GM18517 (cell line): ENCODE measurements around the gene GANAB.
"Not testable (repeated sequence)": the region's sequence is repeated elsewhere in the genome, so short reads cannot be mapped to it uniquely, and the experiment has no call there.

Experiments used
- ATAC-seq: cut with Tn5 transposase; IDR thresholded peaks from one replicate; pipeline ENCODE4 v1.9.1; 2021; ENCODE audit warnings: mild to moderate bottlenecking, moderate library complexity; ENCODE audit not compliant: unreplicated experiment

Gene GANAB

DNA sequence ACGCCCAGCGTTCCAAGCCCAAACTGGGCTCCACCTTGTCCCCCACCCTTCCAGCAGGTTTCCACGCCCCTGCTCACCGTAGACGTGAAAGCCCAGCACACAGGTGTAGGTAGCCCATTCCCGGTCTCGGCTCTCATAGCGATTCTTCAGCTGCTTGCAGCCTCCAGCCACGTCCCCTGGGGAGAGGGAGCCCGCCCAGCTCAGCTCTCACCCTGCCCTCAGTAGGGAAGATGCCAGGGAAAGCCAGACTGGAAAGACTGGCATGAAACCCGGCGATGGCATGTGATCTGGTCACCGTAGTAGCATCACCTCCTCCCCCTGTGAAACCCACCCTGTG lies 43.4 kb downstream of the GANAB start:
- ATAC-seq: no peak

DNA sequence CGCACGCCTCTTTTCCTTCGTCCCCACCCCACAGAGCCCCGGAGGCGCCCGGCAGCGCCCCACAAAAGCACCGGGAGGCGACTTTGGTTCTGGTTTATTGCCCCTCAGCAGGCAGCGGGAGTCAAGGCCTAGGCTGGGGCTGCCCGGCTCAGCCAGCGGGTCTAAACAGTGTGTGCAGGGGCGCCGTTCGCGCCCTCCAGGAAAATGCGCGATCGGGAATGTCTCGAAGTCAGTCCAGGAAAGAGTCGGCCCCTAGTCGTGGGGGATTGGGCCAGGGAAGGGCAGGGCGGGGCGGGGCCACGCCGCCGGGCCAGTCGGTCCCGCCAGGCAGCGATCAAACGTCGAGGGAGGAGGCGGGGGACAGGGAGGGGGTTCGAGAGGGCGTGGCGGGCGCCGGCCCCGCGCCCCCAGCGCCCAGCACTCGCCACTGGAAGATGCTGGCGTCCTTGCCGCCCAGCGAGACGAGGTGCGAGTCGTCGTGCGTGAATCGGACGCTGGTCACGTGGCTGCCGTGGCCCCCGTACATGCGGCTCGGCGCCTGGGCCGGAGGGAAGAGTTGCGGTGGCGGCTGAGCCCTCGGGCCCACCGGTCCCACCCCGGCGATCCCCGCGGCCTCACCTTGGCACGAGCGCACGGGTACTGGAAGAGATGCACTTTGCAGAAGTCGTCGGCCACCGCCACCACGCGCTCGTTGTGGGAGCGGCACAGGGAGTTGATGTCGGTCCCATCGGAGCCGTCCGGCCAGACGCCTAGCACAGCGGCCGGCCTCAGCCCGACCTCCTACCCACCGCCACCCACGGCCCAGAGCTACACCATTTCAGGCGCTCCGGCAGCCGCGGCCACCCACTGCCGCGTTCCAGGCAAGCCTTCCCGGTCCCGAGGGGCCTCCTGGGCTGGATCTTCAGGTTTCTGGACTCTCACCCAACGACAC lies 44.0 kb downstream of the GANAB start:
- no peak for ATAC-seq

DNA sequence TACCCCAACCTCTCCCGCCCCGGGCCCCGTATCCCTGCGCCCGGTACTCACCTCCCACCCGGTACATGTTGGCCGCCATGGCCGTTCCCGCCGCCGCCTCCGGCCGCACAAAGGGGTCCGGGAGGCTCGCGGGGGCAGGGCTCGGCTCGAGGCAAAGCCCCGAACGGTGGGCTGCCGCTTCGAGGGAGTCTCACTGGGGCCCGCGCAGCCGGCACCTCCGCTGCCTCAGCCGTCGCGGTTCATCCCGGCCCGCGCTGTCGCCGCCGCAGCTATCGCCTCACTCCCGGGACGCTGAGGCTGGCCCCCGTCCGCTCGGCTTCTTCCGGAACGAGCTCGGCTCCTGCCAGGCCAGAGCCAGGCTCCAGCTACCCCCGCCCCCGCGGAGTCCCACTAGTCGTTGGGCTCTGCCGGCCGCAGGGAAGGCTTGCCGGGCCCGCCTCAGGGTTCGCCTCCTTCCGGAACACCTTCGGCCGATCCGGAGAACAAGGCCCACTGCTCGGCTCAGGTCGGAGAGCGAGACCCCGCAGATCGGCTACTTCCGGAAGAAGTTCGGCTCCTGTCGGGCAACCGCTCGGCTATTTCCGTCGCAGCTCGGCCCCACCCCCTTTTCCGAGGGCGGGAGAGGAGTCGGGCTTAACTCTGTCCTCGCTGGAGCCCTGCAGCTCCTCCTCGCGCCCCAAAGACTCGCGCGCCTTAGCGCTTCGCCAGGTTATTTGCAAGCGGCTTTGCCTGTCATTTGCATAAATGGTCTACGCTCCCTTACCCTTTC lies 44.9 kb downstream of the GANAB start, which contains the start of gene MTA2:
MTA2 (minus strand) TSS at position 494 of the 769 bp plus-strand sequence; CDS start at position 79, 415 bp downstream.
- ATAC-seq: peak; percentile 67

DNA sequence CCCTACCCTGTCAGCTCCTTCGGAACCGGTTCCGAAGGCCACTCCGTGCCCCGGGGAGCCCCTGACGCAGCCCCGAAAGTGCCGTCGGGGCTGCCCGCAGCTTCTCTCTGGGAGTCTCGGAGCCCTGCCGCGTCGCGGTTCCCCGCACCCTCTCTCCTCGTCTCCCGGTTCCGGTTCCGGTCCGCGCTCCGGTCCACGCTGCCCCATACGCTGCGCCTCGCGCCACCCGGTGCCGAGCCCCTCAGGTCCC lies 45.4 kb downstream of the GANAB start:
- ATAC-seq: no peak

DNA sequence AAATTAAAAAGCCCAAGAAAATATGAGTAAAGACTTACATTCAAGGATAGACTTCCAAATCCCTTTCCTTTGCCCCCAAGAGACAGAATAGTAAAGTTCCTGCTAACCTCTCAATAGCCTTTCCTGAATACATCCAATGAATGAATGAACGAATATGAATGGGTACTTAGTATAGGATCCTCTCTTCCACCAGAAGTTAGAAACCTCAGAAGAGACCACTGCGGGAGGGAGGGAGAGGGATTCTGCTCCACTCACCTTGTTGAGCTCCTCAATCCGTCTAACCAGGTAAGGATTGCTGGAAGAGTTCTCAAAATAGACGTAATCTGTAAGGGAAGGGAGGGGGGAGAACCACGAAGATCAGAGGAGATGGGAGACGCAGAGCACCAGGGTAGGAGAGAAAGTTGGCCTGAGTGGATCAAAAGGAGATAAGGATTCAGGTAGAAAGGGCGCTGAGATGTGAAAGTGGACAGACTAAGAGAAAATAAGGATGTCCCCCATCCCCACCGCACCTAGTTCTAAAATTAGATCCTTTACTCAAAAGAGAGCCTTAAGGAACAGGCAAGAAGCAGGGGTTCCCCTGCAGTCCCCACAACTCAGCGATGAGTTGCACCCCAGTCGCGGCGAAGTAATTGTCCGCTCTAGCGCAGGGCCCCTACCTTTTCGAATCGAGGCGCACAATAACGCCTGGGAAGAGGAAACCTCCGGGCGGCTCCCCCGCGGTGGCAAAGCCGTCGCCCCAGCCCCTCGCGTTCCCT lies 45.9 kb downstream of the GANAB start:
- no peak for ATAC-seq

DNA sequence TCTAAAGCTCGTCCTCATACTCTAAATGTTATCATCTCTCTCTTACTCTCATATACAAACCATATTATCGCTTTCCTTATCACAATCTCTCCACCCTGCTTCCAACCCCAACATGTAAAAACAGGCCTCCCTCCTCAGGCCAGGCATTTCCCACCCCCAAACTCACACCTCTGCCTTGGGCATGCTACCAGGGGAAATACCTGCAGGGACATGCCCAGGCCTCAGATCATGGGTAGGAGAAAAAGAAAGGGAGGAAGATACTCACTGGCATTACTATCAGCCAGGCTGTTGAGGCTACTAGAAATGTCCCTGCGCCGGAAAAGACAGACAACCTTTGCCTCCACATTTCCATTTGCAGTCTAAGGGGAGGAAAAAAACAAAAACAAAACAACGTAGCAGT lies 46.5 kb downstream of the GANAB start:
- ATAC-seq: no peak

DNA sequence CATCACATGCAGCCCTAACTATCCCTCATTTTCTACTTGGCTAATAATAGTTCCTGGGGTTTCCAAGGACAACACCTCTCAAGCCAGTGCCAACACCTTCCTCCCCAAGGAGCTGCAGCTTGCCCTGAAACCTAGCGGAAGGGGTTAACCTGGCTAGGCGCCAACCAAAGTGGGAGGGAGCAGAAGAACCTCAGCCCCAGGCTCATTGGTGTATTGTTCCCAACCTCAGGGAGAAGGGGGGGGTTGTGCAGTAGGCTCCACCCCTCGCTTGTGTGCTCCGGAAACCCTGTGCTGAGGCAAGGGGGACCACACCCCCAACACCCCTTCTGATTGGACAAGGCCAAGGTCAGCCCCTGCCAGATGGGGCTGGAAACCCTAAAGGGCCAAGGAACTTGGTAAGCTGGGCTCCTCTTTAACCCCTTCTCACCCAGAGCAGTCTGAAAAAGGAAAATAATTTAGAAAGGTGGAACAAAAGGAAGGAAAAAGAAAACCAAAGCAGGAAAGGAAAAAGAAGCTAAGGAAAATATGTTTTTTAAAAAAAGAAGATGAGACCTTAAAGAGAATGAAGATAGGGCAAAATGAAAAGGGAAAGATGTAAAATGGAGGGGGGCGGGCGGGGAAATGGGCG lies 47.2 kb downstream of the GANAB start:
- ATAC-seq: peak; percentile 41

DNA sequence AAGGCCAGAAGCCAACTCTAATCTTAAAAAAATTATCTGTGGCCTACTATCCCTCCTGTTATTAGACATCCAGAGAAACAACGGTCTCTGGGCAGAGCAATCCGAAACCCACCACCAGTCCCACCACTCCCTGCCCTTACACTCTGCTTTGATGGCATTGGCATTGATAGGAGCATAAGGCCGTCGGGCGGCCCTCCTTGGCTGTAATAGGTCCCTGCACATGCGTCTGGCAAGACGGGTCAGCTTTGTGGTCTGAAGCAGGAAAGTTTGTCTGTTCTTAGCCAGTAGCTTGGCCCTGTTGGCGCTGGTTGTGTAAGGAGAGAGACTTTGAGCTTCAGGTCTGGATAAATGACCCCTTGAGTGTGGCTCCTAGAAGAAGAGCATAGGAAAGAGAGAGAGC lies 51.3 kb downstream of the GANAB start:
- no peak for ATAC-seq

DNA sequence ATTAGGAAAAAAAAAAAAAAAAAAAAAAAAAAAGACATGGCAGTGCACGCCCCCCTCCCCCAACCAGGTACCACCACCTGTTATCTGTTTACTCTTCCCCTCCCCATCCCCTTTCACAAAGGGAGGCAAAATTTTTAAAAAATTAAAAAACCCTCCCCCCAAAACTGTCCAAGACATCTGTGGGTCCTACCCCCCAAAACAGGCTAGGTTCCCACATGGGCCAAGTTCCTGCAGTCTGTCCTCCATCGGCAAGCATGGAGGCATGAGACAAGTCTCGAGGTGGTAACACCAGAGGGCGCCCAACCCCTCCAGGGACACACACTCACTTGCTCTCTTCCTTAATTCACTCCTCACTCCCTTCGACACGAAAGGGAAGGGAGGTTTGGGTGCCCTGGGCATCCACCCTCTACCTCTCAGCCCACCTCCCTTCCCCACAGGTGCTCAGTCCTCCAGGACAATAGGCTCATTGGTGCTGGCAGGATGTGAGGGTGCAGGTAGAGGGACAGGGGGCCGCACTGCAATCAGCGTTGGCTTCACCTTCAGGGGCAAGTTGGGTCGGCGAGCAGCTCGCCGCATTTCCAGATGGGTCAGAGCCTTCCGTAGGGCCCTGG lies 52.9 kb downstream of the GANAB start:
- ATAC-seq: no peak

DNA sequence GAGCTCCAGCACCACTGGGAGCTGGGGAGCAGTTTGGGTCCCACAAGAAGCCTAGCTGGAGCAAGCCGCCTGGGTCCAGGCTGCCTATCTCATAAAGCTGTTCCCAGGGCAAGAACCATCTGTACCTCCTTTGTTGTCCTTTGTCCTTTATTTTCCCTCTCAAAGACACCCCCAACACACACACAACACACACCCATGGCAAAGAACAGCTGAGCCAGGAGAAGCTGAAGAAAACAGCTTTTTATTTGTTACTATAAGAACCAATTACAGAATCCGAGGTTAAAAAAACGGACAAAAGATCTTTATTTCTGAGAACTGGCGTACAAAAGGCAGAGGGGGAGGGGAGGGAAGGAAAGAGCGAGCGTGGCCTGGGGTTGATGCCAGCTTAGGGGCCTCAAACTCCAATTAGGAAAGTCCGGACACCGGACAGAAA lies 53.4 kb downstream of the GANAB start:
- no peak for ATAC-seq

DNA sequence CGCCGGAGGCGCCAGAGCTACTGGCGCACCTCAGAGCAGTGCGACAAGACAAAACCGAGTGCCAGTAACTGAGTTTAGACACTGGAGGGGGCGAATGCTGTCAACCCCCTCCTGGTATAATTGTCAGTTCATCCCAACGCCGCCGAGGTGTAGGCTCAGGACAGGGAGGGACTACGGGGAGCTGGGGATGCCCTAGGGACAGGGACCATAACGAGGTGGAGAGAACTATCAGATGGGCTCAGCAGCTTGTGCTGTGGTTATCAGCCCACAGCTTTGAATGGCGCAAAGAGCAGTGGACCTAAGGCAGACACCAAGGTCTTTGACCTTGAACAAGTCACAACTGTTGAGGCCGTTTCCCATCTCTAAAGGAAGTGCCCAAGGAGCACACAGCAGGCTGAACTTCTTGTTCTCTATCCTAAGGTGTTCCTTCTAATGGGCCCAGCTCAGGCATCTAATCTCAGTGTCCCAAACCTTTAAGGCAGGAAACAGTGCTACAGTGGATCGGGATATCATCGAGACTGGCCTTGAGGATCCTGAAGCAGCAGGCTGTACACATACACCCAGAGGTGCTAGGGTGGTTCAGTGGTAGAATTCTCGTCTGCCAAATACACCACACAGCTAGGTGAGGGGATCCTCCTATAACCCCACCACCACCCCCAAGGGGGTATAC lies 54.1 kb downstream of the GANAB start:
- no peak for ATAC-seq

DNA sequence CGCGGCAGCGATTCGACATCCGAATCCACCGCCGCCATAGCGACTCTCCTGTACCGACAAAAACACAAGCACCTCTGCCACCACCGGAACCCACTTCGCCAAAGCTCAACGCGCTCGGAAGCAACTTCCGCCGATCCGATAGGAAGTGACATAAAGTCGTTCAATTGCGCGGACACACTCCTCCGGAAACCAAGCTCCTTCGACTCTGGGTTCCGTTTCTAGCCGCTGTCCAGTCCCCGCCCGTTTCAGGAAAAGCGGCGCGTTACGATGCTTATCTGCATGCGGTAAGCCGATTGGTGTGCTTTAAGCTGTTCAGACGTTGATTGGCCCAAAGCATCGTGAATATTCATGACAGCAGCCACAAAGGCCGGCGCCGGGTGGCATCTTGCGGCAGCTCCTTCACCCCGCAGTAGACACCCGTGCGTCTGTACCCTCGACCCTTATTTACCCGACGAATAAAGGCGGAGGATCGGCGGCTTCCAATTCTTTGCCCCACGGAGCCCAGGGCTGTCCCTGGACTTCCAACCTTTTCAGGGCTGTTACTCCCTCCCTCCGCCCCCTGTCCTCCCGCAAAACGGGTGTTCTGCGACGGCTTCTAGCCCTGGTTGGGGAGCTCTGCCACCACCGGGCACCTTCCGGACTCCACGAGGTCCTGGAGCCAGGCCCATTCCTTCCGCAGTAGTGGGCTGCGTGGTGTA lies 54.8 kb downstream of the GANAB start, which contains the start of gene TUT1:
TUT1 (minus strand) TSS at position 76 of the 698 bp plus-strand sequence; CDS start at position 38, 38 bp downstream.
- peak; percentile 79 for ATAC-seq

DNA sequence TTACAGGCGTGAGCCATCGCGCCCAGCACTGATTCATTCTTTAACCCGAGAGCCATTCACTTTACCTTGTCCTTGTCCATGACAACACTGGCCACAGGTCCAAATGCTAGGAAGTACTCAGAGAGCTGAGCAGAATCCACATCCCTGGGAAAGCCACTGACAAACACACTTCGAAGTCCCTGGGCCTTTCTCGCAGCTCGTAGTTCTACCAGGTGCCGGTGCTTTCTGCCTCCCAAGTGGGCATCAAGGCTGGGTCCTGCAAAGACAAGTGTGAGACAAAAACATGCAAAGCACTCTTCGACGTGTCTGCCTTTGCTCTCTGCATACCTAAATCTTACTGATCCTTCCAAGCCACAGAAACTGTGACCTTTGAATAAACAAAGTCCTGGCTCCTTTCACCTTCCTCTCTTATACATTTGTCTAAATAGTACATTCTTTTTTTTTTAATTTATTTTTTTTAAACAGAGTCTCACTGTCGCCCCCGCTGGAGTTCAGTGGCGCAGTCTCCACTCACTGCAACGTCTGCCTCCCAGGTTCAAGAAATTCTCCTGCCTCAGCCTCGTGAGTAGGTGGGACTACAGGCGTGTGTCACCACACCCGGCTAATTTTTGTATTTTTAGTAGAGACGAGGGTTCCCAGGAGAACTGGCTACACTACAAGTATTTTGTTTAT lies 57.3 kb downstream of the GANAB start:
- no peak for ATAC-seq

DNA sequence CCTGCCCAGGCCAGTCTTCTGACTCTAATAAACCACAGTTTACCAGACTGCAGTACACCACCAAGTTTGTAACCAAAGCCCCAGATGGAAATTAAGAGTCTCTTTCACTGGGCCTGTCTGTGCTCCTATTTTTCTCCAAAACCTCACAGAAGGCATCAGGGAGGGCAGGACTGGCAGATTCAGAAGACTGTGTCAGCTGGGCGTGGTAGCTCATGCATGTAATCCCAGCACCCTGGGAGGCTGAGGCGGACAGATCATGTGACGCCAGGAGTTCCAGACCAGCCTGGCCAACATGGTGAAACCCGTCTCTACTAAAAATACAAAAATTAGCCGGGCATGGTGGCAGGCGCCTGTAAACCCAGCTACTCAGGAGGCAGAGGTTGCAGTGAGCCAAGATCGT lies 61.1 kb downstream of the GANAB start:
- ATAC-seq: not testable (repeated sequence)

DNA sequence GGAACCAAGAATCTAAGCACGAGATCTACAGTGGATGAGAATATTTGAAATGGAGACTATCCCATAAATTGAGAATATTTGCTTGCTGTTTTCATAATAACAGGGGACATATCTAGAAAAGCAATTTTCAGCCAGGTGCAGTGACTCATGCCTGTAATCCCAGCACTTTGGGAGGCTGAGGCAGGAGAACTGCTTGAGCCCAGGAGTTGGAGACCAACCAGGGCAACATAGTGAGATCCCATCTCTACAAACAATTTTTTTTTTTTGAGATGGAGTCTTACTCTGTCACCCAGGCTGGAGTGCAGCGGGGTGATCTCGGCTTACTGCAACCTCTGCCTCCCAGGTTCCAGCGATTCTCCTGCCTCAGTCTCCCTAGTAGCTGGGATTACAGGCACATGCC lies 64.7 kb downstream of the GANAB start:
- not testable (repeated sequence) for ATAC-seq

DNA sequence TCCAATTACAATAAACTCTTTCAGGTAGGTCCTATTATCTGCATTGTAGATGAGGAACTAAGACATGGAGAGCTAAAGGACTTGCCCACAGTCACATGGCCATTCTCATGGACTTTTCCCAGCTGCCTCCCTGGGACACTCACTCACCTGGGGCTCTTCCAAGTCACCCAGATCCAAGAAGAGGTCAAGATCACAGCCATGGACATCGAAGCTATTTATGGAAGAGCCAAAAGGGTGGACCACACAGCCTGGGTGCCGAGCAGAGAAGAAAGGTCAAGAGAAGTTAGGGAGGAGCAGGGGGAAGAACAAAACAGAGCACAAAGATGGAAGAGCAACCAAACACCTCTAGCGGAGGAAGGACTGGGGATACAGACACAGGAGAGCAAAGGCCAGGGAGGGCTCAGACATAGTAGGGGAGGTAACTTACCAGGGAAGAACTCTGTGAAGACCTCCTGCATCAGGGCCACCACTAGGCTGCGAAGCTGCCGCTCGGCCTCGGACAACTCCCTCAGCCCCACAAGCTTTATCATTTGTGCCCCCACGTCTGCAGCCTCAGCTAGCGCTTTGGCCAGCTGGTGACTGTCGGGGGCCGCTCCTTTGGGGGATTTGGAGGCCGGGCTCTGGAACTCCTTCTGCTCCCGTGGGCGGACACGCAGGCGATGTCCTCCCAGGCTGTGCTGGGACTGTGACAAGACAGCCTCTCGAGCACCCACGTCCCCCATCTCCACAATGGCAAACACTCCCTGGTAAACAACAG lies 65.3 kb downstream of the GANAB start:
- ATAC-seq: no peak

DNA sequence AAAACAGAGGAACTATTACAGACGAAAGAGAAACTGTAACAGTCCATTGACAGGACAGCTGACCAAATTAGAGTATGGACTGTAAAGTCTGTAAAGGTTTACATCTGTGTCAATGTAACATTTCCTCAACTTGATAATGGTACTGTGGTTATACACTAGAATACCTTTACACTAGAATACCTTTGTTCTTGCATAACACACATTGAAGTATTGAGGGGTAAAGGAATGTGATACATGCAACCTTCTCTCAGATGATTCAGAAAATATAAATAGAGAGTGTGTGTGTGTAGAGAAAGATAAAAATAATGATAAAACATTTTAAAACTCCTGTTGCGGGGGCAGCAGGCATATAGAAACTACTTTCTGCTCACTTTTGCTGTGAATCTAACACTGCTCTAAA lies 67.2 kb downstream of the GANAB start:
- ATAC-seq: no peak

DNA sequence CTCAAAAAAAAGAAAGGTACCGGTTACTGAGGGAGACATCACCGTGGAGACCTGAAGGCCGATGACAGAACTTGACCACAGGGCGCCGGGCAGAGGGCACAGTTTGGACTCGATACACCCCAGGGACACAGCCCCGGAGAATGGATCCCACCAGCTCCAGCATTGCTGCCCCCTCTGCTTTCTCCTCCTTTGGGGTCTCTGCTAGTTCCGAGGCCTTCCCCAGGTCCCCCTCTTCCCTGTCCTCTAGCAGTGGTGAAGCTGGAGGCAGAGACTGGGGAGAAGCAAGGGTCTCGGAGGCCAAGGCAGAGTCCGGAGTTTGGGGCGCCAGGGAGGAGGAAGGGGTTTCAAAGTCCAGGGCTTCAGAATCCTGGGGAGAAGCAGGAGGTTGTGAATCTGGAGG lies 67.9 kb downstream of the GANAB start:
- no peak for ATAC-seq
